Mesenchymal stem cell (in vitro differentiated cells and primary cell): ENCODE results near the gene TBC1D21. TPM values are rescaled to one million over a fixed set of nuclear protein-coding genes. Genes with fewer than 3 reads are reported as not detected.

Source experiments
- DNase-seq: peaks from one replicate; pipeline ENCODE4 v3.0.0-alpha.2; 2013
- H2AFZ ChIP-seq: one replicate; pipeline ENCODE4 v1.6.1; 2013; ENCODE audit warnings: low read depth, mild to moderate bottlenecking, control low read depth, inconsistent platforms, low read length, moderate library complexity
- H2AK5ac ChIP-seq: 2 replicates; pipeline ENCODE4 v1.6.1; 2013; ENCODE audit warnings: low read length, moderate library complexity, mild to moderate bottlenecking, inconsistent platforms; ENCODE audit not compliant: severe bottlenecking
- H2BK120ac ChIP-seq: one replicate; pipeline ENCODE4 v1.6.1; 2013; ENCODE audit warnings: low read depth, mild to moderate bottlenecking, inconsistent platforms, low read length, moderate library complexity
- H2BK12ac ChIP-seq, 2 experiments: one replicate each; pipeline ENCODE4 v1.6.1; 2013; ENCODE audit warnings: inconsistent platforms in 2 of 2, low read length in 2 of 2, mild to moderate bottlenecking in 2 of 2, moderate library complexity in 2 of 2, control low read depth in 1 of 2
- H2BK15ac ChIP-seq: one replicate; pipeline ENCODE4 v1.6.1; 2013; ENCODE audit warnings: mild to moderate bottlenecking, low read depth, inconsistent platforms; ENCODE audit not compliant: poor library complexity, severe bottlenecking
- H2BK5ac ChIP-seq: 2 replicates; pipeline ENCODE4 v1.6.1; 2013; ENCODE audit warnings: low read depth, mild to moderate bottlenecking, low read length, control low read depth, inconsistent platforms; ENCODE audit not compliant: poor library complexity, severe bottlenecking
- H3K14ac ChIP-seq, 2 experiments: one replicate each; pipeline ENCODE4 v1.6.1; 2013; ENCODE audit warnings: inconsistent platforms in 2 of 2, low read length in 2 of 2, control low read depth in 1 of 2, mild to moderate bottlenecking in 1 of 2, moderate library complexity in 1 of 2
- H3K18ac ChIP-seq, 2 experiments: one replicate each; pipeline ENCODE4 v1.6.1; 2013; ENCODE audit warnings: inconsistent platforms in 2 of 2, low read length in 2 of 2, control low read depth in 1 of 2, low read depth in 1 of 2, mild to moderate bottlenecking in 1 of 2
- H3K23ac ChIP-seq, 2 experiments: one replicate each; pipeline ENCODE4 v1.6.1; 2013; ENCODE audit warnings: inconsistent platforms in 2 of 2, low read length in 2 of 2, mild to moderate bottlenecking in 2 of 2, moderate library complexity in 2 of 2, control low read depth in 1 of 2
- H3K27ac ChIP-seq: 2 replicates; pipeline ENCODE4 v1.5.1; 2013; ENCODE audit warnings: mild to moderate bottlenecking, moderate library complexity, low read length, control low read depth, inconsistent platforms; ENCODE audit not compliant: poor library complexity, severe bottlenecking
- H3K27me3 ChIP-seq, 2 experiments: 2 replicates each; pipeline versions ENCODE4 v1.6.1 to v1.7.0; 2013; ENCODE audit warnings: low read length in 2 of 2, mild to moderate bottlenecking in 2 of 2, moderate library complexity in 2 of 2, control low read depth in 1 of 2, inconsistent platforms in 1 of 2; ENCODE audit not compliant: control insufficient read depth in 1 of 2, insufficient read depth in 1 of 2
- H3K36me3 ChIP-seq, 2 experiments: 2 replicates each; pipeline versions ENCODE4 v1.6.1 to v1.7.0; 2013; ENCODE audit warnings: low read length in 2 of 2, control low read depth in 1 of 2, inconsistent platforms in 1 of 2, low read depth in 1 of 2, mild to moderate bottlenecking in 1 of 2; ENCODE audit not compliant: insufficient read depth in 2 of 2, control insufficient read depth in 1 of 2
- H3K4ac ChIP-seq, 2 experiments: one replicate each; pipeline ENCODE4 v1.6.1; 2013; ENCODE audit warnings: inconsistent platforms in 2 of 2, low read length in 2 of 2, mild to moderate bottlenecking in 2 of 2, moderate library complexity in 2 of 2, control low read depth in 1 of 2, low read depth in 1 of 2
- H3K4me1 ChIP-seq: 2 replicates; pipeline ENCODE4 v1.6.1; 2013; ENCODE audit warnings: low read depth, low read length, control low read depth; ENCODE audit not compliant: control insufficient read depth, insufficient read depth
- H3K4me2 ChIP-seq: 2 replicates; pipeline ENCODE4 v1.6.1; 2013; ENCODE audit warnings: low read length, mild to moderate bottlenecking, inconsistent platforms; ENCODE audit not compliant: poor library complexity, severe bottlenecking
- H3K4me3 ChIP-seq, 2 experiments: 2 replicates each; pipeline versions ENCODE4 v1.5.1 to v1.7.0; 2013; ENCODE audit warnings: low read length in 2 of 2, mild to moderate bottlenecking in 2 of 2, control low read depth in 1 of 2, low read depth in 1 of 2; ENCODE audit not compliant: insufficient read depth in 1 of 2
- H3K79me1 ChIP-seq: replicated peaks from 2 replicates; pipeline ENCODE4 v1.6.1; 2013; ENCODE audit warnings: mild to moderate bottlenecking, control low read depth, low read length, inconsistent platforms; ENCODE audit not compliant: poor library complexity, severe bottlenecking
- H3K9ac ChIP-seq: 2 replicates; pipeline ENCODE4 v1.7.0; 2013; ENCODE audit warnings: mild to moderate bottlenecking, low read length, moderate library complexity
- H3K9me3 ChIP-seq: 2 replicates; pipeline ENCODE4 v1.7.0; 2013; ENCODE audit warnings: mild to moderate bottlenecking, low read length; ENCODE audit not compliant: control insufficient read depth
- H4K8ac ChIP-seq: one replicate; pipeline ENCODE4 v1.6.1; 2013; ENCODE audit warnings: inconsistent platforms, mild to moderate bottlenecking, low read length, moderate library complexity
- H4K91ac ChIP-seq: one replicate; pipeline ENCODE4 v1.6.1; 2013; ENCODE audit warnings: mild to moderate bottlenecking, low read length, inconsistent platforms
- WGBS: methylation state at CpG from one replicate; pipeline ENCODE4 v1.1.7; 2013; ENCODE audit warnings: mixed read lengths; 5-methylcytosine and 5-hydroxymethylcytosine counted together
- polyA plus RNA-seq, 2 experiments: library from polyadenylated mRNA; stranded (reverse); fragments of 200-250 nt; gene quantifications; one replicate each; pipeline ENCODE4 v1.2.3, GENCODE V29; 2013

The TBC1D21 gene, protein sequence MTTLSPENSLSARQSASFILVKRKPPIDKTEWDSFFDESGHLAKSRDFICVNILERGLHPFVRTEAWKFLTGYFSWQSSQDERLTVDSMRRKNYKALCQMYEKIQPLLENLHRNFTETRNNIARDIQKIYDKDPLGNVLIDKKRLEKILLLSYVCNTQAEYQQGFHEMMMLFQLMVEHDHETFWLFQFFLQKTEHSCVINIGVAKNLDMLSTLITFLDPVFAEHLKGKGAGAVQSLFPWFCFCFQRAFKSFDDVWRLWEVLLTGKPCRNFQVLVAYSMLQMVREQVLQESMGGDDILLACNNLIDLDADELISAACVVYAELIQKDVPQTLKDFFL
- not detected for polyA plus RNA-seq (2013, experiment 1 of 2)
- polyA plus RNA-seq (2013, experiment 2 of 2), result not detected

DNA sequence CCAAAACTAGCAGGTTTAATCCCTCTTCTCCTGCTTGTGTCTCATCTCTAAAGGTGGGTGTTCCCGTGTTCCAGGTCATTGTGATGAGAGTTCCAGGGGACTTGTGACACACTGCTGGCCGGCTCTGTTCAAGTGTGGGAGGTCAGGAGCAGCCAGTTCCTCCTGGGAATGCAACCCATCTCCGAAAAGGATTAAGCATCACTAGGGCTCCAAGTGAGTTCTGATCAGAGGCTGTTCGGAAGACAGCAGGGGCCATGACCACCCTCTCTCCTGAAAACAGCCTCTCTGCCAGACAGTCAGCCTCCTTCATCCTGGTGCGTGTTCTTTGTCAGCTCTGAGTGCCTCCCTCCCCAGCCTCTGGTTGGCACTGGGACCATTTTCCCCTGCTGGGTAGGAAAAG, at the start of gene TBC1D21:
Gene TBC1D21, plus strand, starts transcription at position 109 of the 400 bp plus-strand sequence. Its CDS starts 146 bp downstream, at position 255.
- Histone ChIP-seq H2AFZ (no peak within 1 kb of the TSS), H3K4ac (no peak within 1 kb of the TSS), H3K4me2 (no peak within 1 kb of the TSS), H3K27ac (no peak within 1 kb of the TSS), H3K23ac (no peak within 1 kb of the TSS), H2BK5ac (no peak within 1 kb of the TSS), H4K8ac (no peak within 1 kb of the TSS), H2BK15ac (no peak within 1 kb of the TSS), H3K4me3 (no peak within 1 kb of the TSS), H2AK5ac (no peak within 1 kb of the TSS), H3K9ac (no peak within 1 kb of the TSS), H3K14ac (no peak within 1 kb of the TSS), H3K27me3 (peaks cover 31 to 57% of the 10 kb centered on the region in 2 experiments), H2BK120ac (no peak within 1 kb of the TSS), H3K36me3 (no peaks in the 10 kb centered on the region), H3K79me1 (no peaks in the 10 kb centered on the region), H3K18ac (peak within 1 kb of the TSS in 1 of 2 experiments; percentile 8), H3K4me1 (no peaks in the 10 kb centered on the region), H2BK12ac (no peak within 1 kb of the TSS), H3K9me3 (no peaks in the 10 kb centered on the region), H4K91ac (no peak within 1 kb of the TSS)
- no peak for DNase-seq
- 59% methylated on average over 5 of the region's 5 CpGs for WGBS

DNA sequence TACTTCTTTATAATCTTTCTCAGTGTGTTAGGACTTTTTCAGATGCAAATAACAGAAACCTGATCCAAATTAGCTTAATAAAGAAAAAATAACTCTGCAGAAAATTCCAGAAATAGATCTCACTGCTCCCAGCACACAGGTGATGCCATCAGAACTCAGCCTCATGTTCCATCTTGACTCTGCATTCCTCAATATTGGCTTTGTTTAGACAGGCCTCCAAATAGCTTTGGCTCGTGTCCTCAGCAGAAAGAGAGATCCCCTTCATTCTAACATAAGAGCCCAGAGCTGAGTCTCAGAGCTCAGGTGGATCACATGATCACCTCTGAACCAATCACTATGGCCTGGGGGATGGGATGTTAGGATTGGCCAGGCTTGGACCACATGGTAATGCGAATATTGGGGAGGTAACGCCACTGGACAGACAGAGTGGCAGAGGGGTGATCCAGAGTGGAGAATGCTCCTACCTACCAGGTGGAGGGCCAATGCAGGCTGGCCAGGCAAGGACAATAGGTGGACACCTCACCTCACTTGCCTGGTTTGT, 46.6 kb upstream of the TBC1D21 start:
- Histone ChIP-seq H4K8ac (no peak overlapping the region), H2BK120ac (no peak overlapping the region)

DNA sequence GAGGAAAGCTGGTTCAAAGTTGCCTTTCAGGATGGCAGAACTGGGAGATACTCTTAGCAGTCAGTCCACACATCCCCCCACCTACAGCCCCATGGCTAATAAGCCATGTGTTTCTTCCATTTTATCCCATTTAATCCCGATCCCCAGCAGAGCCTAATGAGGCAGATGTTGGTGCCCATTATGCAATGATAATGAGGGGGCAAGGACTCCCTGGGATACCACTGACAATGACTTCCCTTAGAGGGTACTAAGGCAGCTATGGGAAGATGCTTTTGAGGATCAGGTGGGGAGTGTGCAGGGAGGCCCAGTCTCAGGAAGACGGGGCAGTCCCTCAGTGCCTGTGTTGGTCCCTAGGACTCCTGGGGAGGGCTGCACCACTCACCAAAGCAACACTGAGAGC, 43.8 kb upstream of the TBC1D21 start:
- Histone ChIP-seq H3K27me3 (peaks cover 62 to 74% of the 10 kb centered on the region in 2 experiments), H2BK120ac (no peak overlapping the region), H2AK5ac (no peak overlapping the region), H2AFZ (no peak overlapping the region), H2BK12ac (no peak overlapping the region), H2BK15ac (no peak overlapping the region), H3K23ac (no peak overlapping the region), H2BK5ac (no peak overlapping the region), H3K4ac (no peak overlapping the region), H3K4me3 (no peak overlapping the region), H3K79me1 (no peaks in the 10 kb centered on the region), H4K91ac (no peak overlapping the region), H3K9me3 (no peaks in the 10 kb centered on the region), H3K27ac (no peak overlapping the region), H3K9ac (no peak overlapping the region), H3K18ac (no peak overlapping the region), H3K4me2 (no peak overlapping the region), H3K36me3 (no peaks in the 10 kb centered on the region), H3K14ac (no peak overlapping the region), H4K8ac (no peak overlapping the region), H3K4me1 (no peaks in the 10 kb centered on the region)
- 88% methylated on average over 2 of the region's 2 CpGs for WGBS
- DNase-seq, result no peak

More for the DNA sequence above, 46.6 kb upstream of the TBC1D21 start:
- H3K4me1 ChIP-seq, result no peaks in the 10 kb centered on the region
- no peak overlapping the region for H2AK5ac ChIP-seq
- H3K4ac ChIP-seq, result no peak overlapping the region
- H3K79me1 ChIP-seq, result no peaks in the 10 kb centered on the region
- H2AFZ ChIP-seq, result no peak overlapping the region
- no peak overlapping the region for H2BK15ac ChIP-seq
- H3K14ac ChIP-seq, result peak overlapping the region in 1 of 2 experiments; percentile 22
- no peak overlapping the region for H3K27ac ChIP-seq
- no peak overlapping the region for H3K23ac ChIP-seq
- H4K91ac ChIP-seq, result no peak overlapping the region
- H3K4me2 ChIP-seq, result no peak overlapping the region
- H2BK12ac ChIP-seq, result no peak overlapping the region
- WGBS, result 74% methylated on average over 3 of the region's 3 CpGs
- H3K18ac ChIP-seq, result no peak overlapping the region
- no peaks in the 10 kb centered on the region for H3K36me3 ChIP-seq
- H2BK5ac ChIP-seq, result no peak overlapping the region
- DNase-seq, result no peak
- no peak overlapping the region for H3K9ac ChIP-seq
- no peak overlapping the region for H3K4me3 ChIP-seq
- no peaks in the 10 kb centered on the region for H3K9me3 ChIP-seq
- H3K27me3 ChIP-seq, result peaks cover 51 to 64% of the 10 kb centered on the region in 2 experiments

DNA sequence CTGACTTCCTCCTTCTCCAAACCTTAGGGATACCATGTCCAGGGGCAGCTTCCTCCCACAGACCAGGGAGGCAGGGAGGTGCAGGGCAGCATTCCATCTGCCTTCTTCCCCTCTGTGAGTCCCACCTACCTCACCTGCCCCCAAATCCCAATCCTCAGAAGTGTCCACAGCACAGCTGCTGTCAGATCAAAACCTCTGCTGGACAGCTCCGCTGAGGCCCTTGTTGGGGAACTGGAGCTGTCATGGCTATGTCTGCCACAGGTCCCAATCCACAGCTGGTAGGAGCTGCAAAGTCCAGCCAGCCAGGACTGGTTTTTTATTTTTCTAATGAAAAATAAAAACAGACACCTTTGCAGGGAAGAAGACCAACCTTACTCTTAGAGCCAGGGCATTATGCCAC, 40.7 kb upstream of the TBC1D21 start:
- no peak for DNase-seq
- Histone ChIP-seq H2BK12ac (no peak overlapping the region), H3K4me2 (no peak overlapping the region), H3K36me3 (no peaks in the 10 kb centered on the region), H3K27me3 (peaks cover 80 to 86% of the 10 kb centered on the region in 2 experiments), H2AFZ (no peak overlapping the region), H2BK15ac (no peak overlapping the region), H3K18ac (no peak overlapping the region), H3K4me3 (no peak overlapping the region), H3K4me1 (no peaks in the 10 kb centered on the region), H3K14ac (no peak overlapping the region), H3K9ac (no peak overlapping the region), H2AK5ac (no peak overlapping the region), H2BK5ac (no peak overlapping the region), H4K91ac (no peak overlapping the region), H2BK120ac (no peak overlapping the region), H3K23ac (no peak overlapping the region), H3K9me3 (no peaks in the 10 kb centered on the region), H3K27ac (no peak overlapping the region), H4K8ac (no peak overlapping the region), H3K79me1 (no peaks in the 10 kb centered on the region), H3K4ac (no peak overlapping the region)
- 44% methylated on average over 1 of the region's 1 CpG for WGBS
